Temporal lobe (tissue), 2 donors: Measurements from ENCODE around the gene KLHL26. TPM values are rescaled to one million over a fixed set of nuclear protein-coding genes. Genes with fewer than 3 reads are reported as not detected.

Experiments used
- small RNA-seq: library from RNA; depleted of rRNA; stranded (forward); fragments of <200 nt; gene quantifications from one replicate; pipeline ENCODE3, GENCODE V24; 2014; ENCODE audit warnings: low replicate concordance
- total RNA-seq: library from RNA; depleted of rRNA; stranded (reverse); fragments of >200 nt; gene quantifications from one replicate; pipeline ENCODE4 v1.2.3, GENCODE V29; 2014

KLHL26 gene
- total RNA-seq, 1 donor from 2014 or later, result 8.6 TPM

Small RNA genes lying within 50 kb of the gene (small RNA-seq; reads per million reads assigned to genes)
- not detected for gene RN7SL155P

Other genes starting within 250 kb of the KLHL26 start
- gene LRRC25, start 239.4 kb upstream of the KLHL26 start, total RNA-seq, result 0.25 TPM
- gene SSBP4, start 217.6 kb upstream of the KLHL26 start, total RNA-seq, result 52.1 TPM
- 80.4 TPM for gene ISYNA1, start 198.9 kb upstream of the KLHL26 start, total RNA-seq
- 5.2 TPM for gene ELL, start 115.0 kb upstream of the KLHL26 start, total RNA-seq
- 114 TPM for gene FKBP8, start 93.5 kb upstream of the KLHL26 start, total RNA-seq
- gene KXD1, start 79.2 kb upstream of the KLHL26 start, total RNA-seq, result 20.9 TPM
- gene UBA52, start 65.2 kb upstream of the KLHL26 start, total RNA-seq, result 313 TPM
- 27.5 TPM for gene REX1BD, start 48.2 kb upstream of the KLHL26 start, total RNA-seq
- 3.9 TPM for gene CRLF1, start 30.2 kb upstream of the KLHL26 start, total RNA-seq
- gene TMEM59L, start 24.2 kb upstream of the KLHL26 start, total RNA-seq, result 42.0 TPM
- 13.3 TPM for gene CRTC1, start 46.7 kb downstream of the KLHL26 start, total RNA-seq
- gene COMP, start 154.3 kb downstream of the KLHL26 start, total RNA-seq, result under 0.01 TPM
- gene UPF1, start 194.9 kb downstream of the KLHL26 start, total RNA-seq, result 37.1 TPM